Measurements from ENCODE around the gene SRMS.

SRMS gene

DNA sequence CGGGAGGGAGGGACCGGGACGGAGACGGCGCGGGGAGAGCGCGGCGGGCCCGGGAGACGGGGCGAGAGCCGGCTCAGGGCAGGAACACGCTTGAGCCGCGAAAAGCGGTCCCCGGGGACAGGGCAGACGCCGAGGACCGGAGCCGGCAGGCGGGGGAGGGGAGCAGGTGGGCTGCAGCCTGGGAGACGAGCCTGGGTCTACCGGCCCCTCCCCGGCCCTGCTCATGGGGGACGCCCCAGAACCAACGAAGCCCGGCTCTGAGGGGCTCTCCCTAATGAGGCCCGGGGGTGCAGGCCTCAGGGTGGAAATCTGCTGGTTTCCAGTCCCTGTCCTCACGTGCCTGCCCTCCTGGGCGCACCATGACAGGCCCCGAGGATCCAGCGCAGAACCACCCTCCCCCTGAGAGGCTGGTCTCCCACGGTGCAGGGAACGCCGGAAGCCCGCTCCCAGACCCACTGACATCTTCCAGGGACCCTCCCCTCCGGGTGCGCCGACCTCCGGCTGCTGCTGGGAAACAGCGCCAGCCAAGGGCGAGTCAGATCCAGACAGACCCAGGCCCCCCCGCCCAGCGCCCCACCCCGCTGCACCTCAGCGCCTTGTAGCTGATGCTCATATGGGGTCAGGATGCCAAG lies 48.1 kb downstream of the SRMS start:
- DNase-seq, result no peak
- no peak for TF ChIP-seq GATA1 (IDR thresholded peaks at IDR 0.05; ENCODE audit: low read depth, low read length)
- TF ChIP-seq POLR2A (IDR thresholded peaks at IDR 0.05; ENCODE audit: low read length), result no peak

DNA sequence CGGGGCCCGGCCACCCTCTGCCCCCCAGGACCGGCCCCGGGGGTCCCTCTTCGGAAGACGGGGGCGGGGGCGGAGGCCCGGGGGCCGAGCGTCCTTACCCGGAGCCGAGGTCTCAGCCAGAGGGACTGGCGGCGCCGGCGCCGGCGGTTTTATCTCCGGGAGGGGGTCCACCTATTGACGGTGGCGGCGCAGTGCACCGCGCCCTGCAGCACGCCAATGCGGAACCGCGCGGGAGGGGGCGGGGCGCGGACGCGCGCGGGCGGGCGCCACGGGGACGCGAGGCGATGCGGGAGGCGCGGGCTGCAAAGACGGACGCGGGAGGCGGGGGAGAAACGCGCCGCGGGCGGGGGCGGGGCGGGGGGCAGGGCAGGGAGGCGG lies 48.6 kb downstream of the SRMS start, which contains the start of gene EEF1A2:
Gene EEF1A2, minus strand, starts transcription at position 124 of the 378 bp plus-strand sequence. CDS start 1,320 bp downstream, outside the sequence.
- peak; percentile 37 to 52 for DNase-seq
- no peak for TF ChIP-seq GATA1 (IDR thresholded peaks at IDR 0.05; ENCODE audit: low read depth, low read length)
- no peak for TF ChIP-seq POLR2A (IDR thresholded peaks at IDR 0.05; ENCODE audit: low read length)

DNA sequence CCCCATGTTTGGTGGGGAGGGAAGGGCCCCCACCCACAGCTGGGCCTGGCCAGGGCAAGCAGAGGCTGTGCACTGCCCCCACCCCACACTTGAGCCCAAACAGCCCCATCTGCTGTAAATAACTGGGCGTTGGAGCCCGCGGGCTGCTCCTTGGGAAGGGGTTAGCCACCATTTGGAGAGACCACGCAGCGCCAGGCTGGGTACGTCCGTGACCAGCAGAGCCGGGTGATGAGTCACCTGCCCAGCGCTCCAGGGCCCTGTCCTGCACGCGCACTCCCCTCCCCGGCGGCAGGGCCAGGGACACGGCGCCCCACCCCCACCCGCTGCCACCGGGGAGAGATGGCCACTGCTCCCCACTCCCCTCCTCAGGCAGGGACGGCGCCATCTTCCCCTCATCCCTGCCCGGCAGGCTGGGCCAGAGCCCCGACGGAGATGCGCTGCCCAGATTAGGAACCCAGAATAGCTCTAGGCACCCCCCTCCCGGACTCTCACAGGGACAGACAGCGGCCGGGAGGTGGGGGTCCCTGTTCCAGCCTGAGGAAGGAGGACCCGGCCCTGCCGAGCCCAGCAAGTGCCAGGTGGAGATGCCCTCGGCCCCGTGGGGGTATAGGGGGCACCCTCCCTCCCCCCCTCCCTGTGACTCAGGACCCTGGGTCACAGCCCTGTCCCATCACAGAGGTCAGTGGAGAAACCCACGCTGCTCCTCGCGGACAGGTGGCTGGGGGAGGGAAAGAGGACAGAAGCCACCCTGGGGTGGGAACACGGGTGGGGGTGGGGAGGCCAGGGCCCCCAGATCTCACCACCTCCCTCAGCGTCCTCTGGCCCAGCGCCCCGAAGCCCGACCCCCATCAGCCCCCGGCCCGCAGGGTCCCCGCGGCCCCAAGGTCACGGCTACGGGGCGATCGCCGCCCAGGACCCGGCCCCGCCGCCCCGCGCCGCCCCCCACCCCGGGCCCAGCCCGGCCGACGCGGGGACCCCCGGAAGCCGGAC lies 49.3 kb downstream of the SRMS start:
- no peak for TF ChIP-seq POLR2A (IDR thresholded peaks at IDR 0.05; ENCODE audit: low read length)
- no peak for TF ChIP-seq GATA1 (IDR thresholded peaks at IDR 0.05; ENCODE audit: low read depth, low read length)
- DNase-seq, result no peak

DNA sequence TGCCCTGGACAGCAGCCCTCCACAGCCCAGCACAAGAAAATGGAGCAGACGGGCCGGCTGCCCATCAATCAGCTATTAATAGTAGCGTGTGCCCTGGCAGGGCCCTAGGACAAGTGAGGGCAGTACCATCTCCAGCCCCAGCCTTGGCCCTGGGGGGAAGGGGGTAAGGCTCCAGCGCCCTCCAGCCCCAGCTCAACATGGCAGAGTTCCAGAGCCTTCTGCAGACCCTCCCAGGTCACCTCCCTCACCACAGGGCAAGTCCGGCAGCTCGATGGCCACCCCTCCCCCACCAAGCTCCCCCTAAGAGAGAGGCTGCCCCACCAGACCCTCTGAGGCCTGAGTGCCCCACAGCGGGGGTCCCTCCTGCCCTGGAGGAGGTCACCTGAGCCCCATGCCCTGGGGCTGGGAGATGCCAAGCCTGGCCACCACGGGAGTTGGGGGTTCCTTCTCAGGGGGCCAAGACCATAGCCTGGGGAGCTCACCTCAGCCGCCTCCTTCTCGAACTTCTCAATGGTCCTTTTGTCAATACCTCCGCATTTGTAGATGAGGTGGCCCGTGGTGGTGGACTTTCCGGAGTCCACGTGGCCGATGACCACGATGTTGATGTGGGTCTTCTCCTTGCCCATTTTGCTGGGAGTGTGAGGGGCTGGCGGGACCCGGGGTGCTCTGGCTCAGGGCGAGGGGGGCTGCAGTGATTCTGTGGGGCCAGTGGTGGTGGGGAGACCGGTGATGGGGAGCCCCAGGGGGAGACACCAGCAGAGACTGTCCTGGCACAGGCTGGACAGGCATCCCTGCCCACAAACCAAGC lies 50.2 kb downstream of the SRMS start:
- no peak for DNase-seq
- TF ChIP-seq GATA1 (IDR thresholded peaks at IDR 0.05; ENCODE audit: low read depth, low read length) (no peak), POLR2A (IDR thresholded peaks at IDR 0.05; ENCODE audit: low read length) (no peak)

DNA sequence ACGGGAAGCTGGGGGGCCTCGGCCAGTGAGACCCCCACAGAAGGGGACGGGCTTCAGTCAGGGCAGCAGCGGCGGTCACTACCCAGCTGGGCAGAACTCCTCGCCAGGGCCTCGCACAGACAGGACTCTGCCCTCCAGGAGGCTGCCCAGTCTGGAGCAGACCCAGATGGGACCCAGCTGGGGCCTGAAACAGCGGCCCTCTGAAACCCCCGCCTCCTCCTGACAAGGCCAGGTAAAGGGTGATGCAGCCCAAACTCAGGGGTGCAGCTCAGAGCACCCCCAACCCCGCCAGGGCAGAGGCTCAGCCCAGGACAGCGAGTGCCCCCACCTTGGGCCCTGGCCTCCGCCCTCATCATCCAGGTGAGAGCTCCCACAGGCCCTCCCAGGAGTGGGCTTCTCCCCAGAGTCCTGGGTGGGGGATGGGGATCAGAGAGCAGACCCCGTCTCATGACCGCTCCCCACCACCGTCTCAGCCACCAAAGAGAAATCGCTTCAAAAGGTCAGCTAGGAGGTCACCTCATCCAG lies 50.9 kb downstream of the SRMS start:
- DNase-seq, result no peak
- no peak for TF ChIP-seq GATA1 (IDR thresholded peaks at IDR 0.05; ENCODE audit: low read depth, low read length)
- TF ChIP-seq POLR2A (IDR thresholded peaks at IDR 0.05; ENCODE audit: low read length), result no peak

DNA sequence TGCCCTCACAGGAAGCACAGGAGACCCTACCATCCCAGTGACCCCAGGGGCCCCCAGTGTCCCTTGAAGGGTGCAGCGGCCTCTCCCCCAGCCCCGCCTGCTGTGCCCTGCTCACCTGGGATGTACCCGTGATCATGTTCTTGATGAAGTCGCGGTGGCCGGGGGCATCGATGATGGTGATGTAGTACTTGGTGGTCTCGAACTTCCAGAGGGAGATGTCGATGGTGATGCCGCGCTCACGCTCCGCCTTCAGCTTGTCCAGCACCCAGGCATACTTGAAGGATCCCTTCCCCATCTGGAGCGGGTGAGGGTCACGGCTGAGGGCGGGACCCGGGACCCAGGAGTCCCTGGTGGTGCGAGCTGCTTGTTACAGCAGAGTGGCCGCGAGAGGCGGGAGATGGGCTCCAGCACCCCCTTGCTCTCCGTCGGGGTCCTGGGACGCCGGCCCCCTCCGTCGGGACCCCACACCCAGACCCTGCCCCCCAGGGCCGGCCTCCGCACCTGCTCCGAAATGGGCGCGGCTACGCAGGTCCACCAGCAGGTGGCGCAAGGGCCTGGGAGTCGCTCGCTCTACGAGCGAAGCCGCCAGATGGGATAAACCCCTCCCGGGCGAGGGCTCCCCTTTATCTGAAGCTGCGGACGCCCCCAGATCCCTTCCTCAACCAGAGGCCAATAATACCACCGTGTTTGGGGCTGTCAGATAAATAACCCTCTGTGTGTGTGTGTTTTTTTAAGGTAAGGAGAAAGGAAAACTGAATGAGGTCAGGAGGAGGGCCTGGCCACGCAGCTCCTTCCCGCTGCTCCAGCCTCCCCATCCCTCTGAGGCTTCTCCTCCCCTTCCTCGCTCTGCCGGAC lies 51.6 kb downstream of the SRMS start:
- DNase-seq, result peak; percentile 58 to 80
- no peak for TF ChIP-seq POLR2A (IDR thresholded peaks at IDR 0.05; ENCODE audit: low read length)
- no peak for TF ChIP-seq GATA1 (IDR thresholded peaks at IDR 0.05; ENCODE audit: low read depth, low read length)

DNA sequence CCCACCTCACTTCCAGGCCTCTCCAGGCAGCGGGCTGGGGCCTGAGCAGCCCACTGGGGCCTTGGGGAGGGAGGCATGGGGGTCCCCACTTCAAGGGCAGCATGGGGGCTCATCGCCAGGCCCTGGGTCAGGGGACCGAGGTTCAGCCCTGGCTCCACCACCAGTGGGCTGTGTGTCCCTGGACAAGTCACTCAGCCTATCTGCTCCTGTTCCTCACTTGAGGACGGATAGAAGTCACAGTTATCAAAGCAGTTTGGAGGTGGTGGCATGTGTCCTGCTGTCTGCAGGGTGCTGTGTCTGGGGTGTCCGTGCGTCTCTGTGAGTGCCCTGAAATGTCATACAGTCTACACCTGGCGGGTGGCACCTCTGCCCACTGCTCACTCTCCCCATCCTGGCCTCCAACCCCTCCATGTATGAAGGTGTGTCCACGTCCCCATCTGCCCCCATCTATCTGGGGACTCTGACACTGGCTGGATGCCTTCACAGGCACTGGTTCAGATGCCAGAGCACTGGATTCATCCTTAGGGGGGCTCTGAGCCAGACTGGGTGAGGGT lies 52.3 kb downstream of the SRMS start:
- TF ChIP-seq GATA1 (IDR thresholded peaks at IDR 0.05; ENCODE audit: low read depth, low read length) (no peak), POLR2A (IDR thresholded peaks at IDR 0.05; ENCODE audit: low read length) (no peak)
- DNase-seq, result no peak

DNA sequence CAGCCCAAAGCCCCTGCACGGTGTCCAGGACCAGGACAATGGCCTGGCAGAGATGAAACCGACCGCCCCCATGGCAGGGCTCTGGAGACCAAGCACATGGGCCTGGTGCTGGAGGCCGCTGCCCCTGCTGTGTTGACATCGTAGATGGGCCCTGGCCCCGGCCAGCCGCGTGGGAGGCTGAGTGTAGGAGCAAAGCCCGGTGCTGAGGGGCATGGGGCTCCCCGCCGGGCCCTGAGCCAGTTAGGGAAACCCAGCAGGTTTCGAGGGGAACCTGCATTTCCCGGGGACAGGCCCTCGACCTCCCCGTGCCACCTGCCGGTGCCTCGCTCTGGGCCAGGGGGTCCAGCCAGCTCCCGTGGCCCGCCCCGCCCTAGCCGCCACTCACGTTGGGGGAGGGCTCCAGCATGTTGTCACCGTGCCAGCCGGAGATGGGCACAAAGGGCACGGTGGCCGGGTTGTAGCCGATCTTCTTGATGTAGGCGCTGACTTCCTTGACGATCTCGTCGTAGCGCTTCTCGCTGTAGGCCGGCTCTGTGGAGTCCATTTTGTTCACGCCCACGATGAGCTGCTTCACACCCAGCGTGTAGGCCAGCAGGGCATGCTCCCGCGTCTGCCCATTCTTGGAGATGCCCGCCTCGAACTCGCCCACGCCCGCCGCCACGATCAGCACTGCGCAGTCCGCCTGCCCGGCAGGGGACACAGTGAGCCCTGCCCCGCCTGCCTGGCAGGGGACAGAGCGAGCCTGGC lies 53.0 kb downstream of the SRMS start:
- TF ChIP-seq POLR2A (IDR thresholded peaks at IDR 0.05; ENCODE audit: low read length) (no peak), GATA1 (IDR thresholded peaks at IDR 0.05; ENCODE audit: low read depth, low read length) (no peak)
- no peak for DNase-seq

DNA sequence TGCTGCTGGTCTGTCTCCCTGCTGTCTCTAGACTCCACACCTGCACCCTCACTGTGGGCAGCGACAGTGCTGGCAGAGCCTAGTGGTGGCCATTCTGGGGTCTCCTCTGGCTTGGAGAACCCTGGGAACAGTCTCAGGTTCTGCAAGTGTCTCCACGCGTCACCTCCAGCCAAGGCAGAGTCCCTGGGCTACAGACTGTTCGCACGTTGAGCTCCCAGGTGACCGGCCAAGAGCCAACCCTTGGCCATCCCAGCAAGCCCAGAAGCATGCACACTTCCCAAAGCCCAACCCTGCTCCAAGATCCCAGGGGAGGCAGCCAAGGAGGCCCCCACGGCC lies 53.5 kb downstream of the SRMS start:
- DNase-seq, result no peak
- TF ChIP-seq GATA1 (IDR thresholded peaks at IDR 0.05; ENCODE audit: low read depth, low read length) (no peak), POLR2A (IDR thresholded peaks at IDR 0.05; ENCODE audit: low read length) (no peak)

DNA sequence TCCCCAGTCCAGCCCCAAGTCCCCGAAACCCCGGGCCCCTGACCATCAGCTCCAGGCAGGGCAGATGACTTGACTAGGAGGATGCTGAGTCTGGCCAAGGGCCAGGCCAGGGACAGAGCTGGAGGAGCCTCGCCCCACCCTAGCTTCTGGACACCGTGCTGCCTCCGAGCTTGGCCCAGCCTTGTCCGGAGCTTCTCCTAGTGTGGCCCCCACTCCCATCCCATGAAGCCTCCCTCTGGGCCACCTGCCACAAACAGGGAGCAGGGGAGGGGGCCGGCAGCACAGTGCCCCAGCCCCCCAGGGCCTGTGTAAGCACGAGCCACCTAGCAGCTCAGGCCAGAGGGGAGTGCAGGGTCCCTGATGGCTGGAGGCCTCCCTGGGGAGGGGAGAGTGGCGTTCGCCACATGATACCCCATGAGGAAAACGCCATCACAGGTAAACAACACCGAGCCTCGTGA lies 54.0 kb downstream of the SRMS start:
- no peak for DNase-seq
- TF ChIP-seq GATA1 (IDR thresholded peaks at IDR 0.05; ENCODE audit: low read depth, low read length) (no peak), POLR2A (IDR thresholded peaks at IDR 0.05; ENCODE audit: low read length) (no peak)

DNA sequence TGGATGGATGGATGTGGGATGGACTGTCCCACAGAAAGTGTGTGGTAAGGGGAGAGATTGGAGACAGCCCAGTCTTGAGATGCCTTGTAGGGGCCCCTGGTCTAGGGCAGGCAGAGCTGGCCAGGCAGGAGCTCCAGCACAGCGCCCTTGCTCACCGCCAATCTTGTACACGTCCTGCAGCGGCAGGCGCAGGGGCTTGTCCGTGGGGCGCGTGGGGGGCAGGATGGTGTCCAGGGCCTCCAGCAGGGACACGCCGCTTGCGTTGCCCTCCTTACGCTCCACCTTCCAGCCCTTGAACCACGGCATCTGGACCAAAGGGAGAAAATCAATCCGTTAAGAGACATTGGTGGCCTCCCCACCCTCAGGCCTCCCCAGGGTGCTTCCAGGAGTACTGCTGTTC lies 54.6 kb downstream of the SRMS start:
- no peak for DNase-seq
- TF ChIP-seq POLR2A (IDR thresholded peaks at IDR 0.05; ENCODE audit: low read length), result no peak
- TF ChIP-seq GATA1 (IDR thresholded peaks at IDR 0.05; ENCODE audit: low read depth, low read length), result no peak

DNA sequence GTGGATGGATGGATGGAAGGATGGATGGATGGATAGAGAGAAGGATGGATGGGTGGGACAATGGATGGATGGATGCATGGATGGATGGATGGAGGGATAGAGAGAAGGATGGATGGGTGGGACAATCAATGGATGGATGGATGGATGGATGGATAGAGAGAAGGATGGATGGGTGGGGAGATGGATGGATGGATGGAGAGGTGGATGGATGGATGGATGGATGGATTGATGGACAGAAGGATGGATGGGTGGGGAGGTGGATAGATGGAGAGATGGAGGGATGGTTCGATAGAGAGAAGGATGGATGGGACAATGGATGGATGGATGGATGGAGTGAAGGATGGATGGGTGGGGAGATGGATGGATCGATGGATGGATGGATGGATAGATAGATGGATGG lies 55.0 kb downstream of the SRMS start:
- TF ChIP-seq POLR2A (IDR thresholded peaks at IDR 0.05; ENCODE audit: low read length), result no peak
- TF ChIP-seq GATA1 (IDR thresholded peaks at IDR 0.05; ENCODE audit: low read depth, low read length), result no peak
- DNase-seq, result no peak

Data from erythroblast (primary cell).